Keratinocyte (primary cell): ENCODE results near the gene NOP16. TPM values are rescaled to one million over a fixed set of nuclear protein-coding genes. Genes with fewer than 3 reads are reported as not detected.

Experiments
- DNase-seq: peaks from one replicate; pipeline ENCODE4 v3.0.0-alpha.2; 2011; ENCODE audit warnings: low read depth, missing footprints, low spot score
- FAIRE-seq: peaks from 2 replicates; lab custom pipeline; 2011; peaks lifted over from hg19 to GRCh38; lab: Jason Lieb, UNC
- H2AFZ ChIP-seq: 2 replicates; pipeline ENCODE4 v1.6.0; 2012; ENCODE audit warnings: low read length, control low read depth, inconsistent platforms; ENCODE audit not compliant: control insufficient read depth
- H3K27ac ChIP-seq: 2 replicates; pipeline ENCODE4 v1.5.1; 2011; ENCODE audit warnings: low read length; ENCODE audit not compliant: control insufficient read depth, insufficient read depth
- H3K27me3 ChIP-seq: 3 replicates; pipeline ENCODE4 v1.6.0; 2011; ENCODE audit warnings: low read length; ENCODE audit not compliant: control insufficient read depth, insufficient read depth; ENCODE audit errors: extremely low read depth
- H3K36me3 ChIP-seq, 2 experiments: 2 replicates in 1 of 2; 3 replicates in 1 of 2; pipeline ENCODE4 v1.5.1; 2011; ENCODE audit warnings: low read length in 2 of 2, mild to moderate bottlenecking in 1 of 2; ENCODE audit not compliant: control insufficient read depth in 2 of 2, insufficient read depth in 2 of 2; ENCODE audit errors: extremely low read depth in 1 of 2
- H3K4me1 ChIP-seq: 3 replicates; pipeline ENCODE4 v1.5.1; 2011; ENCODE audit warnings: low read length; ENCODE audit not compliant: control insufficient read depth, insufficient read depth; ENCODE audit errors: extremely low read depth
- H3K4me2 ChIP-seq: 3 replicates; pipeline ENCODE4 v1.6.0; 2011; ENCODE audit warnings: low read depth, low read length; ENCODE audit not compliant: control insufficient read depth, insufficient read depth; ENCODE audit errors: extremely low read depth
- H3K4me3 ChIP-seq, 3 experiments: fragments of 200-600 bp in 1 of 3; sonication (generic) in 1 of 3; 2 replicates in 2 of 3; 3 replicates in 1 of 3; pipeline ENCODE4 v1.5.1; 2011 to 2016; ENCODE audit warnings: low read length in 3 of 3, mild to moderate bottlenecking in 3 of 3, control low read depth in 2 of 3, inconsistent platforms in 1 of 3, low read depth in 1 of 3, mixed read lengths in 1 of 3, mixed run types in 1 of 3, moderate library complexity in 1 of 3; ENCODE audit not compliant: control insufficient read depth in 2 of 3, insufficient read depth in 2 of 3; ENCODE audit errors: extremely low read depth in 1 of 3
- H3K79me2 ChIP-seq: 2 replicates; pipeline ENCODE4 v1.6.0; 2012; ENCODE audit warnings: low read length; ENCODE audit not compliant: control insufficient read depth, insufficient read depth
- H3K9ac ChIP-seq: 3 replicates; pipeline ENCODE4 v1.6.0; 2011; ENCODE audit warnings: low read length; ENCODE audit not compliant: control insufficient read depth, insufficient read depth; ENCODE audit errors: extremely low read depth
- H3K9me1 ChIP-seq: 3 replicates; pipeline ENCODE4 v1.6.0; 2011; ENCODE audit warnings: low read length; ENCODE audit not compliant: control insufficient read depth, insufficient read depth; ENCODE audit errors: extremely low read depth
- H3K9me3 ChIP-seq: 2 replicates; pipeline ENCODE4 v1.5.1; 2012; ENCODE audit warnings: low read depth, low read length; ENCODE audit not compliant: control insufficient read depth
- H4K20me1 ChIP-seq: 3 replicates; pipeline ENCODE4 v1.6.0; 2011; ENCODE audit warnings: low read length; ENCODE audit not compliant: control insufficient read depth, insufficient read depth; ENCODE audit errors: extremely low read depth
- EZH2 ChIP-seq: IDR thresholded peaks from one replicate; pipeline ENCODE4 v1.6.1; 2012; ENCODE audit warnings: inconsistent platforms, mild to moderate bottlenecking, low read length, moderate library complexity
- dilution Hi-C: fragments of 300-500 bp; cut with MboI; formaldehyde crosslinking; loops from one replicate; pipeline ENCODE4 v1.7.0; 2020; ENCODE audit warnings: low sequenced_read_pairs; ENCODE audit not compliant: extremely low pct_ligation_motif_present
- polyA plus RNA-seq, 5 experiments: library from polyadenylated mRNA; depleted of rRNA in 3 of 5; stranded (reverse) in 3 of 5; stranded (forward) in 1 of 5; unstranded in 1 of 5; fragments of >200 nt; gene quantifications; 1 replicate in 1 of 5; 2 replicates in 3 of 5; 3 replicates in 1 of 5; pipeline versions ENCODE4 v1.2.1 to v1.2.3, GENCODE V29; 2011 to 2012; ENCODE audit warnings: missing spikeins in 2 of 5, low read depth in 1 of 5, low replicate concordance in 1 of 5
- TF ChIP-seq, protein P1 (sequence below), 3 experiments: IDR thresholded peaks in 1 of 3; conservative IDR thresholded peaks in 1 of 3; optimal IDR thresholded peaks in 1 of 3; 2 replicates in 2 of 3; 3 replicates in 1 of 3; pipeline versions ENCODE3 to v1.5.1; 2011; ENCODE audit warnings: low read length in 3 of 3, mild to moderate bottlenecking in 3 of 3, moderate library complexity in 2 of 3, control low read depth in 1 of 3, inconsistent platforms in 1 of 3; ENCODE audit not compliant: insufficient read depth in 2 of 3; ENCODE audit errors: extremely low read depth in 1 of 3

Gene NOP16
- polyA plus RNA-seq, 1 donor (not counting 4 experiments of a cell fraction or from before 2014, with no cell fraction given) = 96.7 TPM

DNA sequence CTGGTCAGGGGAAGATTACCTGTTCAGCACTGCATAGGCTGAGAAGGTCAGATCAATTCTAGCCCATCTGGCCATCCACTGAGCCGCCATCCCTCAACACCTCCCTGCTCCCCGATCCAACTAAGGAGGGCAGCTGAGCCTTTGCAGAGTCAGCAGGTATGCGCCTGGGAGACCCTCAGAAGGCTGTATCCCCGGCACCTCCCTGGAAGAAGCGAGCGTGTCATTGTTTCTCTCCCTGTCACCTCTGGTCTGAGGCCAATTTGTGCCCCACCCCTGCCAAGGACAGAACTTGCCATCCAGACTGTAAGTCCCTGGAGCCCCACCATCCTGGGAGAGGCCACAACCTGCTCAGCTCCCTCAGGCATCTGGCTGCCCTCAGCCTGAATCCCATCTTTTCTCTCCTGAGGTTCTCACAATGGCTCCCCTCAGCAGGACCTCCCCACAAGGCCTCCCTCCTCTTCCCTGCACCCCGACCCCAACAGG, 25.4 kb upstream of the NOP16 start:
- H3K4me1 ChIP-seq = peaks cover 66% of the 10 kb centered on the region
- H3K79me2 ChIP-seq = peaks cover 57% of the 10 kb centered on the region
- H3K36me3 ChIP-seq = peaks cover 6 to 14% of the 10 kb centered on the region in 2 experiments
- H3K9me1 ChIP-seq = no peaks in the 10 kb centered on the region
- H3K27ac ChIP-seq = peak overlapping the region; percentile 86
- TF ChIP-seq, protein P1, sequence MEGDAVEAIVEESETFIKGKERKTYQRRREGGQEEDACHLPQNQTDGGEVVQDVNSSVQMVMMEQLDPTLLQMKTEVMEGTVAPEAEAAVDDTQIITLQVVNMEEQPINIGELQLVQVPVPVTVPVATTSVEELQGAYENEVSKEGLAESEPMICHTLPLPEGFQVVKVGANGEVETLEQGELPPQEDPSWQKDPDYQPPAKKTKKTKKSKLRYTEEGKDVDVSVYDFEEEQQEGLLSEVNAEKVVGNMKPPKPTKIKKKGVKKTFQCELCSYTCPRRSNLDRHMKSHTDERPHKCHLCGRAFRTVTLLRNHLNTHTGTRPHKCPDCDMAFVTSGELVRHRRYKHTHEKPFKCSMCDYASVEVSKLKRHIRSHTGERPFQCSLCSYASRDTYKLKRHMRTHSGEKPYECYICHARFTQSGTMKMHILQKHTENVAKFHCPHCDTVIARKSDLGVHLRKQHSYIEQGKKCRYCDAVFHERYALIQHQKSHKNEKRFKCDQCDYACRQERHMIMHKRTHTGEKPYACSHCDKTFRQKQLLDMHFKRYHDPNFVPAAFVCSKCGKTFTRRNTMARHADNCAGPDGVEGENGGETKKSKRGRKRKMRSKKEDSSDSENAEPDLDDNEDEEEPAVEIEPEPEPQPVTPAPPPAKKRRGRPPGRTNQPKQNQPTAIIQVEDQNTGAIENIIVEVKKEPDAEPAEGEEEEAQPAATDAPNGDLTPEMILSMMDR (optimal IDR thresholded peaks at IDR 0.05 in 1 of 3, IDR thresholded peaks at IDR 0.05 in 1 of 3, conservative IDR thresholded peaks at IDR 0.05 in 1 of 3; ENCODE audit: extremely low read depth in 1 of 3, insufficient read depth in 2 of 3, low read length in 3 of 3) = no peak
- no peak for TF ChIP-seq EZH2
- H2AFZ ChIP-seq = no peak overlapping the region
- no peaks in the 10 kb centered on the region for H3K9me3 ChIP-seq
- DNase-seq = no peak
- FAIRE-seq = no peak
- dilution Hi-C loops = no loop called here
- peaks cover 11% of the 10 kb centered on the region for H4K20me1 ChIP-seq
- peak overlapping the region; percentile 91 for H3K9ac ChIP-seq
- peak overlapping the region; percentile 86 to 95 (median 91) for H3K4me3 ChIP-seq
- H3K4me2 ChIP-seq = peak overlapping the region; percentile 77
- no peaks in the 10 kb centered on the region for H3K27me3 ChIP-seq

DNA sequence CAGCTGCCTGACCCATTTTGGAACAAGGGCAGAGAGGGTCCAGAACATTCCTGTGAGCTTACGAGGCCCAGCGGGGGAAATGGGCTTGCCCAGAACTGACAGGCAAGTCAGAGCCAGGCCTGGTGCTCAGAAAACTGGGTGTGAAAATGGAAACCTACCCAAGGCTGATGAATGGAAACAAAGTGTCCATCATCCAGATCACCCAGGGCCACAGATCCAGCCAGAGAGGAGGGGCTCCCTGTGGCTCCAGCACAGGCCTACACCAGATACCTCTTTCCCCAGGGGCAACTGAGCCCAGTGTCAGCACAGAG, 24.8 kb upstream of the NOP16 start:
- Histone ChIP-seq H3K9ac (peak overlapping the region; percentile 91), H3K9me3 (no peaks in the 10 kb centered on the region), H3K79me2 (peaks cover 61% of the 10 kb centered on the region), H3K4me2 (peak overlapping the region; percentile 77), H3K4me3 (peak overlapping the region; percentile 86 to 95 (median 91)), H3K4me1 (peaks cover 62% of the 10 kb centered on the region), H3K36me3 (peaks cover 9 to 17% of the 10 kb centered on the region in 2 experiments), H4K20me1 (peaks cover 11% of the 10 kb centered on the region), H3K27me3 (no peaks in the 10 kb centered on the region), H3K27ac (peak overlapping the region; percentile 86), H3K9me1 (no peaks in the 10 kb centered on the region), H2AFZ (no peak overlapping the region)
- dilution Hi-C loops = no loop called here
- FAIRE-seq (peak; percentile 96), DNase-seq (no peak)
- TF ChIP-seq, protein P1 (optimal IDR thresholded peaks at IDR 0.05 in 1 of 3, IDR thresholded peaks at IDR 0.05 in 1 of 3, conservative IDR thresholded peaks at IDR 0.05 in 1 of 3; ENCODE audit: extremely low read depth in 1 of 3, insufficient read depth in 2 of 3, low read length in 3 of 3) = no peak
- no peak for TF ChIP-seq EZH2
